22Rv1 (cell line): ENCODE measurements around the gene SLC22A17.

Experiments
- ZFX ChIP-seq: fragments of 450-650 bp; IDR thresholded peaks from 2 replicates; pipeline ENCODE4 v1.6.1; 2017; ENCODE audit warnings: antibody characterized with exemption, borderline replicate concordance
- TF ChIP-seq, protein P1 (sequence below): fragments of 450-650 bp; IDR thresholded peaks from 2 replicates; pipeline ENCODE4 v1.5.1; 2017; ENCODE audit warnings: mild to moderate bottlenecking

DNA sequence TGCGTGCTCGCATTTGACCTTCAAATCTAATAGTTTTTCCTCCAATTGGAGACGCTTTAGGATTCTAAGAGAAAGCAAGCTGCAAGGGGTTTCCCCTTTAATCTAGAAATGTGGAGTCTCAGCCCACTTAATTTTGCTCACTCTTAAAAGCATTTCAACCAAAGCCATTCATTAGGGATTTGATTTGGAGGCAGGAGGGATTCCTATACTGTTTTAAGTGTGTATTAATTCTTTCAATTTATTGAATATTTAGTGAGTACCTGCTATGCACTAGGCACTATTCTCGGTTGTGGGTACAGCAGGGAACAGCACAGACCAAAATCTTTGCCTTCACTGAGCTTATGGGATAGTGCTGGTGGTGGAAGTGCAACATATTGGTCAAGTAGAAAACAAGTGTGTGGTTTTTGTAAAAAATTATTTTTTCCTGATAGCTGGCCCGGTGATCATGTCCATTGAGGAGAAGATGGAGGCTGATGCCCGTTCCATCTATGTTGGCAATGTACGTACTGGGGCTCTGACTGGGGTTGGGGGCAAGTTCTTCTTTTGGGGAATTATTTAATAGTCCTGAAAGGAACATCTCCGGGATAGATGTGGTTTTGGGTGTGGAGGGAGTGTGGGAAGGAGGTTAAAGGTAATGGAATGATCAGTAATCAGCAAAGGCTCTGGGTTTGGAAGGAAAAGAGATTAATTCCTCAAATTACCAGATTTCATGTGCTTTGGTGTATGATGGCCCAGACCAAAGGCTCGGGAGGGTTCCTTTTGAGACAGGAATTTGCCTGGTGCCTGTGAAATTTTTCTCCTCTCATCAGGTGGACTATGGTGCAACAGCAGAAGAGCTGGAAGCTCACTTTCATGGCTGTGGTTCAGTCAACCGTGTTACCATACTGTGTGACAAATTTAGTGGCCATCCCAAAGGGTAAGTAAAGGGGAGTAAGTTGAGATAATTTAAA, 29.8 kb downstream of the SLC22A17 start:
- TF ChIP-seq ZFX: no peak
- TF ChIP-seq, protein P1, sequence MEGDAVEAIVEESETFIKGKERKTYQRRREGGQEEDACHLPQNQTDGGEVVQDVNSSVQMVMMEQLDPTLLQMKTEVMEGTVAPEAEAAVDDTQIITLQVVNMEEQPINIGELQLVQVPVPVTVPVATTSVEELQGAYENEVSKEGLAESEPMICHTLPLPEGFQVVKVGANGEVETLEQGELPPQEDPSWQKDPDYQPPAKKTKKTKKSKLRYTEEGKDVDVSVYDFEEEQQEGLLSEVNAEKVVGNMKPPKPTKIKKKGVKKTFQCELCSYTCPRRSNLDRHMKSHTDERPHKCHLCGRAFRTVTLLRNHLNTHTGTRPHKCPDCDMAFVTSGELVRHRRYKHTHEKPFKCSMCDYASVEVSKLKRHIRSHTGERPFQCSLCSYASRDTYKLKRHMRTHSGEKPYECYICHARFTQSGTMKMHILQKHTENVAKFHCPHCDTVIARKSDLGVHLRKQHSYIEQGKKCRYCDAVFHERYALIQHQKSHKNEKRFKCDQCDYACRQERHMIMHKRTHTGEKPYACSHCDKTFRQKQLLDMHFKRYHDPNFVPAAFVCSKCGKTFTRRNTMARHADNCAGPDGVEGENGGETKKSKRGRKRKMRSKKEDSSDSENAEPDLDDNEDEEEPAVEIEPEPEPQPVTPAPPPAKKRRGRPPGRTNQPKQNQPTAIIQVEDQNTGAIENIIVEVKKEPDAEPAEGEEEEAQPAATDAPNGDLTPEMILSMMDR: no peak
